ENCODE results near the gene CHRM4. TPM values are rescaled to one million over a fixed set of nuclear protein-coding genes. Genes with fewer than 3 reads are reported as not detected.

CHRM4 gene
- total RNA-seq (under 1 TPM; 0.08 to 0.62 (median 0.20) TPM), polyA plus RNA-seq (under 1 TPM in 1 of 2 donors, not detected in 1; 0.66 TPM)

- 1% methylated on average over 81 to 123 of the region's 123 CpGs for WGBS, 2 donors
- Histone ChIP-seq H3K9me3 (no peaks in the 10 kb centered on the region), H3K4me3 (peak within 1 kb of the TSS; percentile 23 to 57 (median 32)), H3K27me3 (peaks cover 0 to 26% (median 3%) of the 10 kb centered on the region in 4 donors), H3K27ac (no peak within 1 kb of the TSS), H3K36me3 (peaks cover 0 to 1% (median 0%) of the 10 kb centered on the region in 3 donors), H3K4me1 (peaks cover 0 to 9% (median 6%) of the 10 kb centered on the region in 3 donors)
- ATAC-seq (peak; percentile 8 to 38 (median 24)), DNase-seq (peak in 4 of 6 donors; percentile 33 to 81 (median 68)), FAIRE-seq (no peak)
- intact Hi-C loops (cut with DNase I): no loop called here
- TF ChIP-seq, protein P1, sequence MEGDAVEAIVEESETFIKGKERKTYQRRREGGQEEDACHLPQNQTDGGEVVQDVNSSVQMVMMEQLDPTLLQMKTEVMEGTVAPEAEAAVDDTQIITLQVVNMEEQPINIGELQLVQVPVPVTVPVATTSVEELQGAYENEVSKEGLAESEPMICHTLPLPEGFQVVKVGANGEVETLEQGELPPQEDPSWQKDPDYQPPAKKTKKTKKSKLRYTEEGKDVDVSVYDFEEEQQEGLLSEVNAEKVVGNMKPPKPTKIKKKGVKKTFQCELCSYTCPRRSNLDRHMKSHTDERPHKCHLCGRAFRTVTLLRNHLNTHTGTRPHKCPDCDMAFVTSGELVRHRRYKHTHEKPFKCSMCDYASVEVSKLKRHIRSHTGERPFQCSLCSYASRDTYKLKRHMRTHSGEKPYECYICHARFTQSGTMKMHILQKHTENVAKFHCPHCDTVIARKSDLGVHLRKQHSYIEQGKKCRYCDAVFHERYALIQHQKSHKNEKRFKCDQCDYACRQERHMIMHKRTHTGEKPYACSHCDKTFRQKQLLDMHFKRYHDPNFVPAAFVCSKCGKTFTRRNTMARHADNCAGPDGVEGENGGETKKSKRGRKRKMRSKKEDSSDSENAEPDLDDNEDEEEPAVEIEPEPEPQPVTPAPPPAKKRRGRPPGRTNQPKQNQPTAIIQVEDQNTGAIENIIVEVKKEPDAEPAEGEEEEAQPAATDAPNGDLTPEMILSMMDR (IDR thresholded peaks at IDR 0.05): peak in 2 of 4 donors; percentile 10 to 11
These were observed at the start of gene CHRM4 for GRCh38 chr11:46391578-46392420. TSS of gene CHRM4 (minus strand) at chr11:46391776. CDS start at chr11:46386557, 5,219 bp downstream.

DNA sequence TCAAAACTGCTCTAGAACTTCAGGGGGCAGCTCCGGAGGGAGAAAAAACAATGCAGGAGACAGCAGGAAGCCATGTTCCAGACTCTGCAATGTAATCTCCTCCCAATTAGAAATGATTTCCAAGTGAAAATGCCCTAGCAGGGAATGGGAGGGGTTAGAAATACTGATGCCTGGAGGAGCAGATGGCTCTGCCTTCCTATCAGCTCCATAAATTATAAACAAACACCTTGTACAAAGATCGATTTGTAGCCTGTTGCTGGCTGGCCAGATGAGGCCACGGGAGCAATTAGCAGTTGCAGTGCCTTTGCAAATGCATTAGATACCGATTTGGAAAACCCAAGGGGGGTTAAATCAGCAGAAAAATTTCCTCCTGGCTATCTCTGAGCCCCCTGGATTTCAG lies 46.6 kb upstream of the CHRM4 start:
- Histone ChIP-seq H3K36me3 (no peaks in the 10 kb centered on the region), H3K9me3 (no peaks in the 10 kb centered on the region), H3K27ac (no peak overlapping the region), H3K4me1 (no peaks in the 10 kb centered on the region), H3K4me3 (no peak overlapping the region), H3K27me3 (no peaks in the 10 kb centered on the region)
- 36 to 41% methylated on average over 4 of the region's 4 CpGs for WGBS, 2 donors
- intact Hi-C loops (cut with DNase I): no loop called here
- TF ChIP-seq, protein P1 (IDR thresholded peaks at IDR 0.05): no peak
- DNase-seq (no peak), FAIRE-seq (no peak), ATAC-seq (no peak)

DNA sequence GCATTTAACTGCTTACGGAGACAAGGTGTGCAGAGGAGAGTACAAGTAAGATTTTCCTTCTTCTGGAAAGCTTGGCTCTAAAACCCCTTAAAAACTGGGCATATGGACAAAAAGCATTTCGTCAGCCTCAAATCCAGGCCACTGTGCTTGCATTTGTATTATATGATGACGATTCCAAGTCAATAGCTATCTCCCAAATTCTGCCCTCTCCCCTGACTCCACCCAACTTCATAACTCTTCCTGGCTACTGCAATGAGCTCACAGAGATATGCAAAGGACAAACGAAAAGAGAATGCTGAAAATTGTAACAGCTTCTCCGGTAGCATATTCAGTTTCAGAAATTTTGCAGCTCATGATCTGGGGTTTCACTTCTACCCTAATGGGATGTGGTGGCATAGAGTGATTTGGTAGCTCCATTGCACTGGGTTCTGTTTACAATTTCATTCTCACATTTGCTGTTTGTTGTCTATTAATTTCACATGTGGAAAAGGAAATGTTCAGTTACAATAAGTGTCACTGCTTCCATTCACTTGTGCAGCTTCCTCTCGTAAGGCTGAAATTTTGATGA lies 45.6 kb upstream of the CHRM4 start:
- no peaks in the 10 kb centered on the region for H3K27me3 ChIP-seq
- H3K4me1 ChIP-seq: no peaks in the 10 kb centered on the region
- intact Hi-C loops (cut with DNase I): no loop called here
- 81 to 84% methylated on average over 6 of the region's 6 CpGs for WGBS, 2 donors
- DNase-seq: no peak
- H3K4me3 ChIP-seq: no peak overlapping the region
- FAIRE-seq: no peak
- H3K27ac ChIP-seq: no peak overlapping the region
- no peaks in the 10 kb centered on the region for H3K36me3 ChIP-seq
- no peaks in the 10 kb centered on the region for H3K9me3 ChIP-seq
- TF ChIP-seq, protein P1 (IDR thresholded peaks at IDR 0.05): no peak
- no peak for ATAC-seq

- no peak for FAIRE-seq
- no peak for ATAC-seq
- Histone ChIP-seq H3K4me3 (no peak overlapping the region), H3K27ac (no peak overlapping the region), H3K4me1 (no peaks in the 10 kb centered on the region), H3K36me3 (peaks cover 0 to 7% (median 0%) of the 10 kb centered on the region in 3 donors), H3K9me3 (no peaks in the 10 kb centered on the region), H3K27me3 (no peaks in the 10 kb centered on the region)
- 83 to 84% methylated on average over 3 of the region's 3 CpGs for WGBS, 2 donors
- intact Hi-C loops (cut with DNase I): no loop called here
- no peak for DNase-seq
- TF ChIP-seq, protein P1 (IDR thresholded peaks at IDR 0.05): no peak
These were observed 44.5 kb upstream of the CHRM4 start for GRCh38 chr11:46436113-46436512.
